8988T (cell line): ENCODE measurements around the gene LPP.
"Not testable (repeated sequence)": the region's sequence is repeated elsewhere in the genome, so short reads cannot be mapped to it uniquely, and the experiment has no call there.

Experiments
- DNase-seq: peaks from one replicate; pipeline ENCODE4 v3.0.0; 2011

LPP gene

DNA sequence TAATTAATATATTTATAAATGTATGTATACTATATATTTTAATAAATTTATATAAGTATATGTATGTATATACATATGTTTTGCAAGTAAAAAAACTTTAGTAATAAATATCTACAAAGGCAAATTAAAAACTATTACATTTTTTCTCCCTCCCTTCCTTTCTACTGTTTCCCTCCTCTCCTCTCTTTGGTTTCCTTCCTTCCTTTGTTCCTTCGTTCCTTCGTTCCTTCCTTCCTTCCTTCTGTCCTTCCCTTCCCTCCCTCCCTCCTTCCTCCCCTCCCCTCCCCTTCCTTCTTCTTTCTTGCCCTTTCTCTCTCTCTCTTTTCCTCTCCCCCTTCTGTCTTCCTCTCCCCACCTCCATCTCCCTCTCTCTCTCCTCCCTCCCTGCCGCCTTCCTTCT lies 423.6 kb downstream of the LPP start:
- DNase-seq = no peak

GRCh38 chr3:188578576-188579363 lies 424.8 kb downstream of the LPP start:
- no peak for DNase-seq

- no peak for DNase-seq
These were observed 426.3 kb downstream of the LPP start for GRCh38 chr3:188580223-188580622.

- DNase-seq = no peak
These were observed 426.7 kb downstream of the LPP start for GRCh38 chr3:188580659-188581058.

DNA sequence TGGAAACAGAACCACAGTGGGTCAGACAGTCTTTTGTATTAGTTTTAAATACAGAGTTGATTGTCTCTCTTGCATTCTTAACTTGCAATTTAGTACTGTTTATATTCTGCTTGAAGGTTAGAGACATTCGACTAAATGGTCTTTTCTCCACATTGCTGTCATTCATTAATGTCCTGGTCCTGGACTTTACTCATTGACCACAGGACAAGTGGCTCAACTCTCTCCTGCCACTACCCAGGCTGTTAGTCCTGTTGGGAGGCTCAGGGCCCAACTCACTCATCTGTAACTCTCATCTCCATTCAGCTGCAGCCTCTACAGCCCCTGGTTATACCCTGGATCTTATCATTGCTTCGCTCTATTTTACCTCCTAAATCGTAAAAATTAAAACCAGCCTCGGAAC lies 427.4 kb downstream of the LPP start:
- DNase-seq = no peak

DNA sequence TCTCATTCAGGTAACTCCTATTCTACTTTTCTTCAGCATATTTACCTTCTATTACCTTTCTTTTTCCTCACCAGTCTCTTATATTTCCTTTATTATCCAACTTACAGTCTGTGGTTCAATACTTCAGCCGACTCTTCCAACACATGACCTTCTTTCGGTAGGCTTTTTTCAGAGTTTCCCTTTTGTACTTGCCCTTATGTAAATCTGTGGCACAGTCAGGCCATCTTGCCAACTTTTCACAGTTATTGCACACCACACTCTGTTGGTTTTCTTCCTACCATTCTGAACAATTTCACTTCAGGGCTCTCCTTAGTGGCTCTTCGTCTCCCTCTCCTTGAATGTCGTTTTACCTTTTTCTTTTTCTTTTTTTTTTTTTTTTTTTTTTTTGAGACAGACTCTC lies 427.8 kb downstream of the LPP start:
- DNase-seq = no peak

- DNase-seq = no peak
These were observed 429.6 kb downstream of the LPP start for GRCh38 chr3:188583341-188584161.

DNA sequence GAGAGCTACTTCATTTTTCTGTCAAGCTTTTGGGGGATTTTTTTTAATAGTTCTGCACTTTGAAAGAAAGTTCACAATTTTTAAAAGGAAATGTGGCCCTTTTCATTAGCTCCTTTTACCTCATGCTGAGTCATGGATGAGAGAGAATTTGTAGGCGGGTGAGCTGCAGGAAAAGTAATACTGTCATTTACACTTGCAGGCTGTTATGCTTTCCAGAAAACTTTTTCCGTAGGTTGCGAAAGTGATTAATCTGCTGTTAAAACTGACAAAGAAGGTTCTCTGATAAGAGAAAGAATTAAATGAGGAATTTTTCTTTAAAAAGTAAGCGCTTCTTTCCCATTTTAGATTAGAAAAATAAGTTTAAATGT lies 430.2 kb downstream of the LPP start:
- no peak for DNase-seq

DNA sequence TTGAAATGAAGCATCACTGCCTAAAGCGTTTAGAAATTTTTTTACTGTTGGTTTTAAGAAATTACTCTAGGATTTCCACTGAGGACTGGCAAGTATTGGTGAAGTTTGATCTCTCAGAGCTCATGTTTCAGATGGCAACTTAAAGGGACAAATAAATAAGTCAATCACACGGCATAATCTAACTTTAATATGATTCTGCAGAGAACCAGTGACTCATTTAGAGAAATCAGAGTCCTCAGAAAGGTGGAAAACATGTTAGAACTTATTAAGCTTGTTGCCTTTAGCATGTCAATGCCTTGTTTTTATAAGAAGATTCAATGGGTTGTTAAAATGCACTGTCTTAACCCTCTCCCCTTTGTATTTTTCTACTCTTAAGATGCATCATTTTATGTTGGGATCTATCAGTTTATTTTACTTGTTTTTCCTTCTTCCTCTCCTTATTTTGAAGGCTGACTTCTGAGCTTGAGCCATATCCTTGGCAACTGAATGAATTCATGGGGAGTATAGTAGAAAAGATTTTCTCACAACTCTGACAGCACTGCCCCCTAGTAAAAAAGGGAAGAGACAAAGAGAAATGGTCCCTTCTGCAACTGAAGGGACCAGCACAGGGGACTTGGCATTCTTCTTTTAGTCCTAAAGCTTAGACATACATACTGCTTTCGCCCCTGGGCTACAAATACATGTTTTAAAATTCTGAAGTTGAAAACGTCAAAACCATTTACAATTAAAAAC lies 431.2 kb downstream of the LPP start:
- no peak for DNase-seq

GRCh38 chr3:188589071-188589470 lies 435.1 kb downstream of the LPP start:
- no peak for DNase-seq

GRCh38 chr3:188589771-188590170 lies 435.8 kb downstream of the LPP start:
- no peak for DNase-seq

GRCh38 chr3:188590557-188590956 lies 436.6 kb downstream of the LPP start:
- DNase-seq = no peak

GRCh38 chr3:188594139-188594538 lies 440.2 kb downstream of the LPP start:
- no peak for DNase-seq

DNA sequence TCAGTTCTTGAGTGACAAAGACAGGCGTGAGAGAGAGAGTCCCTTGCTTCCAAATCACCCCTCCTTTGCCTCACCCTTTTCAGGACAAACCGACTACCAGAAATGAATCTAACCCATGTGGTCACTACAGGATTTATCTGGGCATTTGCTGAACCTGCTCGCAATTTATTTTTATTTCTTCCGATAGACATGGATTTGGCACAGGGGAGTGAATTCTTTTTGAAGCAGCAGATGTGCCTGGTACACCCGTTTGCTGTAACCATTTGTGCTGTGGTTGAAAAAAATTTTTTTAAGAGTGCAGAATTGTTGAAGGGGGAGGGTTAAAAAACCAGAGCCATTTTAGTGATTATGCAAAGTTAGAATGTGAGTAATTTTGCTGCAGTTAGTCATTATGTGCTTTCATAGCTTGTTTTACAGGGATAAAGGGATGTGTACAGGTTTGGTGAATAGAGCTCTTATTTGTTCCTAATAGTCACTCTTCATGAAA lies 442.0 kb downstream of the LPP start:
- no peak for DNase-seq

DNA sequence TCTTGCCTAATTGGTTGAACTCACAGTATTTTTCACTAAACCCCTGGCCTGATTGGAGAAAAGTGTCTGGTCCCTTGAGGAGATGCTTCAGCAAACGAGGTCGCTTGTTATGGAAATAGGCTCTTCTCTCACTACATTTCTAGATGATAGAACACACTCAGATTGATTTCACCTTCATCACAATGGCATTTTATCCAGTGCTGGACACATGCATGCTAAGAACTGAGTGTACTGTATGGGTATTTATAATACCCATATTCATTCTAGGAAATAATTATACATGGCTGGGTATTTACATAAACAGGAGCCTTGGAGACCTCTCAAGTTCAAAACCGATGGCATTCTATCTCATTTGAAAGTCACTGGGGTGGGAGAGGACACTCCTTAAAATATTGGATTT lies 444.9 kb downstream of the LPP start:
- no peak for DNase-seq

DNA sequence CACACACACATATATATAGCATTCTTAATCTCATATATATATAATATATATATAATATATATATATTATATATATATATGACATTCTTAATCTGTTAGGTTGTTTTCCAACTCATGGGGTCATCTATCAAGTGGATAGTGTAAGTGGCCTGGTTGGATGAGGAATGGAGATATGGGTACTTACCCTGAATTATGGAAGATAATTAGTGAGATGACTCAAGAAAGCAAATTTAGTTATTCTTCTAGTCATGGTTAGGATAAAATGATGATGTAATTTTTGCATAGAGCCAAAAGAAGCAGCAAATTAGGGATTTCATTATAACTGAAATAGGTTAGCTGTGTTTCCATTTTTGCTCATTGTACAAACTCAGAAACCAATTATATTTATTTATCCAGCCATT lies 448.2 kb downstream of the LPP start:
- no peak for DNase-seq

- DNase-seq = no peak
These were observed 448.7 kb downstream of the LPP start for GRCh38 chr3:188602620-188603019.

GRCh38 chr3:188604651-188605050 lies 450.7 kb downstream of the LPP start:
- DNase-seq = no peak

GRCh38 chr3:188605231-188605630 lies 451.3 kb downstream of the LPP start:
- no peak for DNase-seq

DNA sequence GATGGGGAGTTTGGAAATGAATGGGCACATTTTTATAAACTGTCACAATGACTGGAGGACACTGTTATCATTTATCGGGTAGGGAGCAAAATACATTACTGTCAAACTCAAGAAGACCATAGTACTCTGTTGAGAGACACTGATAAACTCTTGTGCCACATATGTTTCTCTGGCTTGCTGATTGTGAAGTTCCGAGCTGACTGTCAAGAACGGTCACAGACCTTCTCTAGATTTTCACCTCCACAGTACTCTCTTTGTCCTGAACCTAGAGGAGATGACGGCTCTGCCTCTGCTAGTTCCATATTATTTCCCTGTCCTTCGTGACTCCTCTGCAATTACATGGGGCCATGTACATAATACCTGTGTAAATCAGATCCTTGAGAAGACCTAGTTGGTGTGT lies 451.9 kb downstream of the LPP start:
- DNase-seq = no peak

GRCh38 chr3:188607805-188608315 lies 453.9 kb downstream of the LPP start:
- DNase-seq = no peak

GRCh38 chr3:188608401-188608800 lies 454.4 kb downstream of the LPP start:
- no peak for DNase-seq

DNA sequence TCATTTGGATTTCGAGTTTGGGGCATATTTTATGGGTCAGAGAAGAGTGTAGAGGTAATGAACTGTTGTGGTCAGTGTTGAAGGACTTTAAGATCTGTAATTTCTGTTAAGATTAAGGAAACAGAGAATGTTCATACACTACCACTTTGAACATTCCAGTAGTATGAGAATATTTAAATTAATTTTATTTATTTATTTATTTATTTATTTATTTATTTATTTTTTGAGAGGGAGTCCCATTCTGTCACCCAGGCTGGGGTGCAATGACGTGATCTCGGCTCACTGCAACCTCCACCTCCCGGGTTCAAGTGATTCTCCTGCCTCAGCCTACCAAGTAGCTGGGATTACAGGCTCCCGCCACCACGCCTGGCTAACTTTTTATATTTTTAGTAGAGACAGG lies 459.8 kb downstream of the LPP start:
- not testable (repeated sequence) for DNase-seq
